ENCODE results near the gene RELN.

The RELN gene

DNA sequence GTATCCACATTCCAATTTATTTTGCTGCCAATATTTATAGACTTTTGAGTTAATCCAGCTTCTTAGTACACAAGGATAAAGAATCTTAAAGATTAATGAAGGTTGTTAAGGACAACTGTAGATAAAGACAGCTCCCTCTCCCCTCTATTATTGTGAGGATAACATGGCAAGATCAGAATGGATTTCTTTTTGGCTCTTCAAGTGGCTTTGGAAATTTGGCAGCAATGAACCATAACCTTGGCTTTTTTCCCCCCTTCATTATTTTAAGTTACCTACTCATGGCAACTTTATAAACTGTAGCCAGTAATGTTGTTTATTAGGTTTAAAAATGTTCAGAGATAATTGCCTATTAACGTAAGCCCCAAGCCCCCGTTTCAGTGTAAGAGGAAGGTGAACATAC, 412.4 kb downstream of the RELN start:
- no peak overlapping the region for H3K9ac ChIP-seq (ENCODE audit: low read depth in 1 of 2, low read length in 2 of 2)
- H3K4me1 ChIP-seq (ENCODE audit: control insufficient read depth in 1 of 2, insufficient read depth in 2 of 2, low read length in 2 of 2), result no peaks in the 10 kb centered on the region
- H3K4me3 ChIP-seq (ENCODE audit: low read depth in 1 of 2, low read length in 2 of 2), result no peak overlapping the region
- no peaks in the 10 kb centered on the region for H3K36me3 ChIP-seq (ENCODE audit: control insufficient read depth in 1 of 2, insufficient read depth in 2 of 2, low read length in 2 of 2)
- H3K9me3 ChIP-seq (ENCODE audit: control insufficient read depth in 1 of 2, low read length in 2 of 2), result no peaks in the 10 kb centered on the region
- no peak overlapping the region for H3K27ac ChIP-seq (ENCODE audit: low read depth, low read length)
- no peaks in the 10 kb centered on the region for H3K27me3 ChIP-seq (ENCODE audit: control insufficient read depth in 1 of 2, insufficient read depth in 2 of 2, low read length in 2 of 2)

DNA sequence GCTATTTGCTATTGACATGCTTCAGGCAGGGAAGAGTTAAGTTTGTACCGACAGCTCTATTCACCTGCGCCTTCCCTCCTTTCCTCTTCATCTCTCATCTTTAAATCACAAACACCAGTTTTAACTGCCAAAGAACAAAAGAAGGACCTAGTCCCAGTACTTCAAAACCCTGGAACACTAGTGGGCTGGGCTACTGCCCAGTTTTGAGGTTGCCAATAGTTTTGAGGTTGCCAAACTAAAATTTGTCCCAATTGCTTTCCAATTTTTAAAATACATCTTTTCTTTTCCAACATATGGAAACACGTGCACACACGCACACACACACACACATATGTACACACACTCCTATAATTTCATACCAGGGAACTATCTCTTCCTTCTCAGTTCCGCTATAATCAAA, 412.8 kb downstream of the RELN start:
- H3K9ac ChIP-seq (ENCODE audit: low read depth in 1 of 2, low read length in 2 of 2), result no peak overlapping the region
- no peaks in the 10 kb centered on the region for H3K27me3 ChIP-seq (ENCODE audit: control insufficient read depth in 1 of 2, insufficient read depth in 2 of 2, low read length in 2 of 2)
- H3K27ac ChIP-seq (ENCODE audit: low read depth, low read length), result no peak overlapping the region
- H3K4me3 ChIP-seq (ENCODE audit: low read depth in 1 of 2, low read length in 2 of 2), result no peak overlapping the region
- no peaks in the 10 kb centered on the region for H3K4me1 ChIP-seq (ENCODE audit: control insufficient read depth in 1 of 2, insufficient read depth in 2 of 2, low read length in 2 of 2)
- no peaks in the 10 kb centered on the region for H3K36me3 ChIP-seq (ENCODE audit: control insufficient read depth in 1 of 2, insufficient read depth in 2 of 2, low read length in 2 of 2)
- no peaks in the 10 kb centered on the region for H3K9me3 ChIP-seq (ENCODE audit: control insufficient read depth in 1 of 2, low read length in 2 of 2)

DNA sequence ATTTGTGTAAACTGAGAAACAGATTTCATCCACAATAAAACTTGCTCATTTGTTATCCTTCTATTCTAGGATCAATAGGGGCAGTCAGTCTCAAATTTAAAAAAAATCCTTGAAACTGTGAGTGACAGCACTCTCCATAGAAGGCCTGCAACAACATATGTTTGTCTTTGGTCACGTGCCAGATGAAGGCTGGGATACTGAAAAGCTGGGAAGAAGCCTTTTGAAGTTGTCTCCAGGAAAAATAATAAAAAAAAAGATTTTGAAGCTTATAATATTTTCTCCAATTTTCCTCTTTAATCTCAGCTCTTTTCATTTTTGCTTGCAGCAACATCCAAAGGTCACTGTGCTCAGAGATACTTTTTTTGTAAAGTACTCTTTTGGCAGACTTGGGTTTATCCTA, 414.9 kb downstream of the RELN start:
- Histone ChIP-seq H3K4me3 (ENCODE audit: low read depth in 1 of 2, low read length in 2 of 2) (no peak overlapping the region), H3K4me1 (ENCODE audit: control insufficient read depth in 1 of 2, insufficient read depth in 2 of 2, low read length in 2 of 2) (no peaks in the 10 kb centered on the region), H3K27ac (ENCODE audit: low read depth, low read length) (no peak overlapping the region)

DNA sequence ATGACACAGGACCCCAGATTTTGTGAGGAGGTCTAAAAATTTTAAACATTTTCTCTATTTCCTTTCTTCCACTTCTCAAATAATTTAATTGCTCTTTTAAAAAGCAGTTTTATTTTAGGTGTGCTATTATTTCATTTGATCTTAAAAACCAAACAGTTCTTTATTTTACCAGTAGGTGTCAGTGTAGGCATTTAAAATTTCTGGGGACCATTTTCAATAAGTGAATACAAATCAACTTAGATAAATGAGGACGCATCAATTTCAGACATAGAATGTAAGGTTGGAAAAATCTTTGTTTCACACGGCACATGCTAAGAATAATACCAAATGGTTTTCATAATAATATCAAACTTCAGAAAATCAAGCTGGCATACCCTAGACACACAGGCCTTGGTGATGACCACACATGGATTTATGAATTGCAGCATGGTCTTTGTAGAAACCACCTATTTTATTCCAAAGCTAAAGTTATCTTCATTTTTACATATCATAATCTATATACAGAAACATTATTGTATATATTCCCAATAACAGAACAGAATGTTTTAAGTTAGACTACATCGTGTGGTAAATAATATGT, 415.9 kb downstream of the RELN start:
- Histone ChIP-seq H3K9me3 (ENCODE audit: control insufficient read depth in 1 of 2, low read length in 2 of 2) (no peaks in the 10 kb centered on the region), H3K27ac (ENCODE audit: low read depth, low read length) (no peak overlapping the region), H3K27me3 (ENCODE audit: control insufficient read depth in 1 of 2, insufficient read depth in 2 of 2, low read length in 2 of 2) (peaks cover 0 to 3% of the 10 kb centered on the region in 2 donors), H3K4me1 (ENCODE audit: control insufficient read depth in 1 of 2, insufficient read depth in 2 of 2, low read length in 2 of 2) (no peaks in the 10 kb centered on the region), H3K9ac (ENCODE audit: low read depth in 1 of 2, low read length in 2 of 2) (no peak overlapping the region), H3K36me3 (ENCODE audit: control insufficient read depth in 1 of 2, insufficient read depth in 2 of 2, low read length in 2 of 2) (no peaks in the 10 kb centered on the region), H3K4me3 (ENCODE audit: low read depth in 1 of 2, low read length in 2 of 2) (no peak overlapping the region)

More for the DNA sequence above, 414.9 kb downstream of the RELN start:
- no peak overlapping the region for H3K9ac ChIP-seq (ENCODE audit: low read depth in 1 of 2, low read length in 2 of 2)
- peaks cover 0 to 3% of the 10 kb centered on the region in 2 donors for H3K27me3 ChIP-seq (ENCODE audit: control insufficient read depth in 1 of 2, insufficient read depth in 2 of 2, low read length in 2 of 2)
- H3K9me3 ChIP-seq (ENCODE audit: control insufficient read depth in 1 of 2, low read length in 2 of 2), result no peaks in the 10 kb centered on the region
- H3K36me3 ChIP-seq (ENCODE audit: control insufficient read depth in 1 of 2, insufficient read depth in 2 of 2, low read length in 2 of 2), result no peaks in the 10 kb centered on the region

DNA sequence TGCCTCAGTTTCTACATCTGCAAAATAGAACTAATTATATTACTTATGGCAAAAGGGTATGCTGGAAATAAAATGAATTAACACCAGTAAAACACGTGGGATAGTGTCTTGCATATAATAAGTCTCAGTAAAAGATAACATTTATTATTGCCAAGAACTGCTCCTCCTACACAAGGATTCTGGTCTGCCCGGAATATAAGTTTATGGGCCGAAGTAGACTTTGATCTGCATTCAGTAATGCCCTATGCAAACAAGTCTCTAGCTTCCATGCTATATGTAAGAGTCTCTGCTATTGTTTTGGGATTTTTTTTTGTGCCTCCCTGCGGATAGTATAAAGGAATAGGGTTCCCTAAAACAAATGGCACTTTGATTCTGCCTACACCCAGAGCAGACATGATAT, 417.9 kb downstream of the RELN start:
- H3K9me3 ChIP-seq (ENCODE audit: control insufficient read depth in 1 of 2, low read length in 2 of 2), result no peaks in the 10 kb centered on the region
- peaks cover 0 to 3% of the 10 kb centered on the region in 2 donors for H3K27me3 ChIP-seq (ENCODE audit: control insufficient read depth in 1 of 2, insufficient read depth in 2 of 2, low read length in 2 of 2)
- no peaks in the 10 kb centered on the region for H3K4me1 ChIP-seq (ENCODE audit: control insufficient read depth in 1 of 2, insufficient read depth in 2 of 2, low read length in 2 of 2)
- H3K27ac ChIP-seq (ENCODE audit: low read depth, low read length), result no peak overlapping the region
- H3K36me3 ChIP-seq (ENCODE audit: control insufficient read depth in 1 of 2, insufficient read depth in 2 of 2, low read length in 2 of 2), result no peaks in the 10 kb centered on the region
- H3K9ac ChIP-seq (ENCODE audit: low read depth in 1 of 2, low read length in 2 of 2), result no peak overlapping the region
- H3K4me3 ChIP-seq (ENCODE audit: low read depth in 1 of 2, low read length in 2 of 2), result no peak overlapping the region

DNA sequence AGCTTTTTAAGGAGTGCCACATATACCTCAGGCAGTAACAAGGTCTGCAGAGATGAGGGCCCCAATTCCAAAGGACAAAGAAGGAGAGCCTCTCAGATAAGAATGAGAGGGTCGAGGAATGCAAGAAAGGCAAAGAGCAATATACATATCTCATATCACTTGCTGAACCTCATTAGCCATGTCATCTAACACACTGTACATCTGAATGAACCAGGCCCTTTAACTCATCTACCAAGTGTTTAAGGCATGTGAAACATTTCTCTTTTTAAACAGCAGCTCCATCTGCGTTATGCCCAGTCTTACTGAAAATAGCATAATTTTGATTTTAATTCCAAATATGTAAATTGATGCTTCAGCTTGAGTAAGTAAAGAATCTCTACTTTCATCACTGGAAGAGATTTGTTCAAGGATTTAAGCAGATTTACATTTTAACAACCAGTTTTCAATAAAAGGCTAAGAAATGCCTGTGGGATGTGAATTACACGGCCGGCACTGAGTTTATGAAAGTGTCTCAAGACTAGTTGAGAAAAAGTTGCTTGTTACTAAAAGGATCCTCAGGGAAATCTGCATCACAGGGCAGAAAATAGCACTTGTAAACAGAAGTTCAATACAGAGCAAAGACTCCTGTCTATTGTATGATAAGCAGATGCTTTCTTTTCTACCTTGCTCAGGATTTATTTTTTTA, 419.7 kb downstream of the RELN start:
- no peak overlapping the region for H3K9ac ChIP-seq (ENCODE audit: low read depth in 1 of 2, low read length in 2 of 2)
- no peak overlapping the region for H3K4me3 ChIP-seq (ENCODE audit: low read depth in 1 of 2, low read length in 2 of 2)
- peaks cover 0 to 3% of the 10 kb centered on the region in 2 donors for H3K27me3 ChIP-seq (ENCODE audit: control insufficient read depth in 1 of 2, insufficient read depth in 2 of 2, low read length in 2 of 2)
- H3K36me3 ChIP-seq (ENCODE audit: control insufficient read depth in 1 of 2, insufficient read depth in 2 of 2, low read length in 2 of 2), result no peaks in the 10 kb centered on the region
- H3K9me3 ChIP-seq (ENCODE audit: control insufficient read depth in 1 of 2, low read length in 2 of 2), result no peaks in the 10 kb centered on the region
- H3K27ac ChIP-seq (ENCODE audit: low read depth, low read length), result no peak overlapping the region
- no peaks in the 10 kb centered on the region for H3K4me1 ChIP-seq (ENCODE audit: control insufficient read depth in 1 of 2, insufficient read depth in 2 of 2, low read length in 2 of 2)

DNA sequence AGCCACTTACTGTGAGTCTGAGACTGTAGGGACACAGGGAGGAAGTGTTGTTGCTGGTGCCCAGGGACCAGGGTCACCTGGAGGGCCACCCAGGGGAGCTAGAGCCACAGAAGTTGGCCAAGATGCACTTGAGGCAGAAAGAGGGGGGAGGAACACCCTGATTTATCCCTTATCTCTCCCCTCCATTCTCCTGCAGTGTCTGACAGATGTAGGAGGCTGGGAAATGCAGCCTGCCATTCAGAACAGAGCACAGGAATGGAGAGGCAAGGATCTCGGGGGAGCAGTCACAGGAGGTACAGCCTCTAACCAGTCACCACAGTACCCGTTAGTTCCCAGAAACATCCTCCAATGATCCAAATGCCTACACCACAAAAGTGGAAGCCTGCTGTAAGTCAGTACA, 425.0 kb downstream of the RELN start:
- Histone ChIP-seq H3K36me3 (ENCODE audit: control insufficient read depth in 1 of 2, insufficient read depth in 2 of 2, low read length in 2 of 2) (no peaks in the 10 kb centered on the region), H3K27ac (ENCODE audit: low read depth, low read length) (no peak overlapping the region), H3K9ac (ENCODE audit: low read depth in 1 of 2, low read length in 2 of 2) (no peak overlapping the region)

DNA sequence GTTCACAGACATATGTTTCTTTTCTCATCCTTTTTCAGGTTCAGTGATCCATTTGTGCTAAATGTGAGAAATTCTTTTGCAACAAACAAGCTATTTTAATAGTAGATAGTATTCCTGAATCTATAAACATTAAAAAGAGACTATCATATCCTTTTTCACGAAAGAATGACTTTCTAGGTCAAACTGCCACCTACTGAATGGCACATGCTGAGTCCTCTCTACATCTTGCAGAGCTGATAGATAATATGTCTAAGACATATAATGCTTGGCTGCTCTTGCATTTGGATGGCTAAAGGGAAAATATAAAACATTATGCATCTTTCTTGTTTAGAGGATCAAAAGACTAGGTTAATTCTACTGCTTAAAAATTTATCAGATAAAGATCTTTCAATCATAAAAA, 429.3 kb downstream of the RELN start:
- Histone ChIP-seq H3K36me3 (ENCODE audit: control insufficient read depth in 1 of 2, insufficient read depth in 2 of 2, low read length in 2 of 2) (no peaks in the 10 kb centered on the region), H3K27ac (ENCODE audit: low read depth, low read length) (no peak overlapping the region), H3K9ac (ENCODE audit: low read depth in 1 of 2, low read length in 2 of 2) (no peak overlapping the region), H3K4me3 (ENCODE audit: low read depth in 1 of 2, low read length in 2 of 2) (no peak overlapping the region), H3K9me3 (ENCODE audit: control insufficient read depth in 1 of 2, low read length in 2 of 2) (no peaks in the 10 kb centered on the region), H3K4me1 (ENCODE audit: control insufficient read depth in 1 of 2, insufficient read depth in 2 of 2, low read length in 2 of 2) (no peaks in the 10 kb centered on the region), H3K27me3 (ENCODE audit: control insufficient read depth in 1 of 2, insufficient read depth in 2 of 2, low read length in 2 of 2) (peaks cover 0 to 6% of the 10 kb centered on the region in 2 donors)

More for the DNA sequence above, 425.0 kb downstream of the RELN start:
- no peaks in the 10 kb centered on the region for H3K9me3 ChIP-seq (ENCODE audit: control insufficient read depth in 1 of 2, low read length in 2 of 2)
- no peak overlapping the region for H3K4me3 ChIP-seq (ENCODE audit: low read depth in 1 of 2, low read length in 2 of 2)
- no peaks in the 10 kb centered on the region for H3K4me1 ChIP-seq (ENCODE audit: control insufficient read depth in 1 of 2, insufficient read depth in 2 of 2, low read length in 2 of 2)
- peaks cover 0 to 6% of the 10 kb centered on the region in 2 donors for H3K27me3 ChIP-seq (ENCODE audit: control insufficient read depth in 1 of 2, insufficient read depth in 2 of 2, low read length in 2 of 2)

DNA sequence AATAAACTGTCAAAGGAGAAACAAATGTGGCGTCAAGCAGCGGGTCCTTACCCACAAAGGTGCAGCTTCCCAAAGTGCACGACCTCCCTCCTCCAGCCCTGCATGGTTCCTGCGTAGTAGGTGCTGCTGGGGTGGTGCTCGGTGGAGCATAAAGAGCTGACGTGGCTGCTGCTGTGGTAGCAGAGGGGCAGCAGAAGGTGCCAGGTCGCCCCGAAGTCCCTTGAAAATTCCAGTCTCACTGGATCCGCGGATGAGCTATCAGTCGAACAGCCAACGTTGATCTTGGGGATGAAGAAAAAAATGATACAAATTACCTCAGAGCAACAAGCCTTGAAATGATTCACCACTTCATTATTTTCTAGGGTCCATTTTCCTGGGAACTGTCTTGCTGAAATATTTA, 438.4 kb downstream of the RELN start:
- H3K9me3 ChIP-seq (ENCODE audit: control insufficient read depth in 1 of 2, low read length in 2 of 2), result no peaks in the 10 kb centered on the region
- no peak overlapping the region for H3K9ac ChIP-seq (ENCODE audit: low read depth in 1 of 2, low read length in 2 of 2)
- no peaks in the 10 kb centered on the region for H3K36me3 ChIP-seq (ENCODE audit: control insufficient read depth in 1 of 2, insufficient read depth in 2 of 2, low read length in 2 of 2)
- H3K27ac ChIP-seq (ENCODE audit: low read depth, low read length), result no peak overlapping the region
- no peaks in the 10 kb centered on the region for H3K4me1 ChIP-seq (ENCODE audit: control insufficient read depth in 1 of 2, insufficient read depth in 2 of 2, low read length in 2 of 2)
- no peak overlapping the region for H3K4me3 ChIP-seq (ENCODE audit: low read depth in 1 of 2, low read length in 2 of 2)
- H3K27me3 ChIP-seq (ENCODE audit: control insufficient read depth in 1 of 2, insufficient read depth in 2 of 2, low read length in 2 of 2), result no peaks in the 10 kb centered on the region

DNA sequence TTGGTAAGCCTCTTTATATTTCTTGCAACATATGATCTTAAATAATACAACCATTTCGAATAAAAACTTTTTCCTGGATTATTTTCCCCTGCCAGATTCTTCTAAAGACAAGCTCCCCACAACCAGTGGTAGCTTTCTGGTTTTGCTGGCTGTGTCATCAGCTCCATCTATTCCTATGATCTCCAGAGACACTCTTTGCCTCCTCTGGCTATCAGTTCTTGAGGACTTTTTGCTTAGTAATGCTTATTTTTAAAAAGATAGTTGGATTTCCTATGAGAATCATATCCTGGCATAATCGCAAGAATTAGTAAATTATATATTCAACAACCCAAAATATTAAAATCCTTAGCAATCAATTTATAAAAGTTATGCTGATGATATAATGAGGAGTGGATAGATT, 439.7 kb downstream of the RELN start:
- Histone ChIP-seq H3K27me3 (ENCODE audit: control insufficient read depth in 1 of 2, insufficient read depth in 2 of 2, low read length in 2 of 2) (no peaks in the 10 kb centered on the region), H3K36me3 (ENCODE audit: control insufficient read depth in 1 of 2, insufficient read depth in 2 of 2, low read length in 2 of 2) (no peaks in the 10 kb centered on the region), H3K4me1 (ENCODE audit: control insufficient read depth in 1 of 2, insufficient read depth in 2 of 2, low read length in 2 of 2) (no peaks in the 10 kb centered on the region), H3K4me3 (ENCODE audit: low read depth in 1 of 2, low read length in 2 of 2) (no peak overlapping the region), H3K9ac (ENCODE audit: low read depth in 1 of 2, low read length in 2 of 2) (no peak overlapping the region), H3K27ac (ENCODE audit: low read depth, low read length) (no peak overlapping the region), H3K9me3 (ENCODE audit: control insufficient read depth in 1 of 2, low read length in 2 of 2) (no peaks in the 10 kb centered on the region)

All from duodenal mucosa (tissue), 2 donors.